NCI-H345 treated with DMSO at 0.1 percent for 48 hours (cell line): Measurements from ENCODE around the gene SEC14L6.
"Not testable (repeated sequence)": the region's sequence is repeated elsewhere in the genome, so short reads cannot be mapped to it uniquely, and the experiment has no call there.

ENCODE experiments used
- DNase-seq: peaks from one replicate; lab custom pipeline; 2025; ENCODE audit not compliant: unreplicated experiment; lab: John Stamatoyannopoulos, UW

SEC14L6 gene

GRCh38 chr22:30567277-30567676 lies 20.7 kb upstream of the SEC14L6 start:
- not testable (repeated sequence) for DNase-seq

GRCh38 chr22:30566125-30566524 lies 19.6 kb upstream of the SEC14L6 start:
- DNase-seq = no peak

GRCh38 chr22:30565341-30565740 lies 18.8 kb upstream of the SEC14L6 start:
- no peak for DNase-seq

DNA sequence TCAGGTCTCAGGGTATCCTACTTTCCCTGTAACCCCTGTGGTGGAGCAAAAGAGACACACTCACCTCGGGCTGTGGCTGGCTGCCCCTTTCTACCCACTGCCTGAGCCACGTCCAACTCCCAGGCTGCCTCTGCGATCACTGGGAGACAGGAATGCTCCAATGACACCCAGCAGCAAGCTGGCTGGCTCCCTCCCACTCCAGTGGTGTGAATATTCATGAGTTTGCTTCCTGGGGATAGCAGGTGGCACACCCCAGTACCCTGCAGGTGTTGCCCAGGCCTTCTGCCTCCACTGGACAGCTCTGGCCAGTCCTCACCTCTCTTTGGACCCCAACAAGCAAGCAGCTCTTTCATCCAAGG lies 18.2 kb upstream of the SEC14L6 start:
- no peak for DNase-seq

GRCh38 chr22:30564045-30564760 lies 17.7 kb upstream of the SEC14L6 start:
- DNase-seq = no peak

GRCh38 chr22:30562366-30562765 lies 15.8 kb upstream of the SEC14L6 start:
- DNase-seq = no peak

GRCh38 chr22:30561402-30562189 lies 15.1 kb upstream of the SEC14L6 start:
- no peak for DNase-seq

- not testable (repeated sequence) for DNase-seq
Observed at GRCh38 chr22:30560643-30561202, 14.2 kb upstream of the SEC14L6 start.

DNA sequence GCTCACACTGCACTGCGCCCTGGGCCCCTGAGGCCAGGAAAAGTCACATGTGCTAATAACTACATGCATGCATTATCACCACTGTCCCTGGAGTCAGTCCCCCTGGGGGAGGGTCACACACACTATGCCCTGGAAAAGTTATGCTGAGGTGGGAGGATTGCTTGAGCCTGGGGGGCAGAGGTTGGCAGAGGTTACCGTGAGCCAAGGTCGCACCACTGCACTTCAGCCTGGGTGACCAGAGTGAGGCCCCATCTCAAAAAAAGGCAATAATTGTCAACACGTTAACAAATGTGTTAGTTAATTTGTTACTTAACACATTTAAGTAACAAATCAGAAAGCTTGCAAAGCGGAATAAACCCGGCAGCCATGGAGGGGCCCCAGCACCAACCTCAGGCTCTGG lies 13.3 kb upstream of the SEC14L6 start:
- DNase-seq = no peak

GRCh38 chr22:30557243-30557642 lies 10.7 kb upstream of the SEC14L6 start:
- no peak for DNase-seq

GRCh38 chr22:30556388-30556787 lies 9.8 kb upstream of the SEC14L6 start:
- no peak for DNase-seq

DNA sequence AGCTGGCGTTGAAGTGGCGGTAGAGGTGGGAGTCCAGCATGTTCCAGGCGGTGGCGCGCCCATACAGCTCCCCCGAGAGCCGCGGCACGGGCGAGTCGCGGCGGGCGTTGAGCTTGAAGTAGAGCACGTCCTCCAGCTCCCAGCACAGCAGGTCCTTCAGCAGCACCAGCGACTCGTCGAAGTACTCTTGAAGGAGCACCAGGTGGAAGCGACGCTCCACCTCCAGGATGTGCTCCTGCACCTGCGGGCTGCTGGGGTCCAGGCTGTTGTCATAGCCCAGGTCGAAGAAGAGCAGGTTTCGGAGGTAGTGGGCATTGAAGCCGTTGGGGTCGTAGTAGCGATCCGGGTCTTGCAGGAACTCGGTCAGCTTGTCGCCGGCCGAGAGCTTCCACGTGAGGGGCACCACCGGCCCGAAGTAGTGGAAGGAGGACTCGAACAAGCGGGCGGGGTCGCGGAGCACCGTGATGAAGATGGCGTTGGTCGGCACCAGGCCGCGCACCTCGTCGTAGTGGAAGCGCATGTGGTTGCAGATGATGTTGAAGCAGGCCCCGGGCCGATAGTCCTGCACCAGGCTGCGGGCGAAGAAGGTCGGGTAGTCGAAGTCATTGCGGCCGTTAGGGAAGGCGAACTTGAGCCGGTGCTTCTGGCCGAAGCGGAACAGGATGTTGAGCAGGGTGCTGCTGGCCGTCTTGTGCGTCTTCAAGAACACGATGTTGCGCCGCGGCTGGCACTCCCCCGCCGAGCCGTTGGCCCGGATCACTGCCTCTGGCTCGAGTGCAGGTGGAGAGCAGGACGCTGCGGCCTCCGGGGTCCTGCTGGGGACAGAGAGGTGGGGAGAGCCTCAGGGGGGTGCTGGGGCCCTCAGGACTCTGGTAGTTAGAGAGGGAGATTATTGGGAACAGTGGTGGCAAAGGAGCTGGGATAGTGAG lies 9.0 kb upstream of the SEC14L6 start:
- no peak for DNase-seq

DNA sequence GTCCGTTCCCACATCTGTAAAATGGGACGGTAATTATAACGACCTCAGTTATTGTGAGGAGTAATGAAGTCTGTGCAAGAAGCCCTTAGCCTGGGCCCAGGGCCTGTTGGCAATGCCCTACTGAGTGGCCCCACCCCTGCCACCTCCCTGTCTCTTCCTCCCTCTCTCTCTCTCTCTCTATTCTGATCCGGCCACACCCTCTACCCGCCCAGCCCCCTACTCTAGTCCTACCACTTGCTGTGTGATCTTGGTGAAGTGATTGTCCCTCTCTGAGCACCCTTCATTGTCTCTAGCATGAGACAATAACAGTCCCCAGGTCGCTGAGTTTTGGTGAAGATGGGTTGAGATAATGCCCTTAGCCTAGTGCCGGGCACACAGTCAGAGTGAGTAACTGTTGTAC lies 7.4 kb upstream of the SEC14L6 start:
- no peak for DNase-seq

GRCh38 chr22:30552719-30553118 lies 6.2 kb upstream of the SEC14L6 start:
- no peak for DNase-seq

GRCh38 chr22:30551813-30552212 lies 5.3 kb upstream of the SEC14L6 start:
- DNase-seq = not testable (repeated sequence)

DNA sequence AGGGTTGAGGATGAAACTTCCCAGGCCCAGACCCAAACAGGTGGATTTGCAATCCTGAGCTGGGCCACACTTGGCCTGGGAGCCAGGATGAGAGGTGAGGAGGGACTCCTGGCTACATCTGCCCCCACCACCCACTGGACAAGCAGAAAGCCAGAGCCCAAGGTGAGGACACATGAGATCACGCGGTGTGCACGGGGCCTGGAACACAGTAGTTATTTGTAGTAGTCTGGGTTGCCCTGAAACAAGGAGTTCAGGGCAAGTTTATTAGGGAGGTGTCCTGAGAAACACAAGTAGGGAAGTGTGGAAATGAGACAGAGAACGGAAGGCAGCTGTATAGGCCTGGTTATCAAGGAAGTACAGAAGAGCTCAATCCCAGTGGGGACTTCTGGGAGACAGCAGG lies 647 bp upstream of the SEC14L6 start:
- no peak for DNase-seq

DNA sequence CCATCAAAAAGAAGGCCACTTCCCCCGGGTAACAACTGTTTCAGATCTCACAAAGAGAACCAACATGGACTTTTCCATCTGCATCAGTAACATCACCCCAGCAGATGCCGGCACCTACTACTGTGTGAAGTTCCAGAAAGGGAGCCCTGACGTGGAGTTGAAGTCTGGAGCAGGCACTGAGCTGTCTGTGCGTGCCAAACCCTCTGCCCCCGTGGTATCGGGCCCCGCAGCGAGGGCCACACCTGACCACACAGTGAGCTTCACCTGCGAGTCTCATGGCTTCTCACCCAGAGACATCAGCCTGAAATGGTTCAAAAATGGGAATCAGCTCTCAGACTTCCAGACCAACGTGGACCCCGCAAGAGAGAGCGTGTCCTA lies 3.7 kb downstream of the SEC14L6 start:
- no peak for DNase-seq

GRCh38 chr22:30541961-30542810 lies 4.4 kb downstream of the SEC14L6 start:
- no peak for DNase-seq

DNA sequence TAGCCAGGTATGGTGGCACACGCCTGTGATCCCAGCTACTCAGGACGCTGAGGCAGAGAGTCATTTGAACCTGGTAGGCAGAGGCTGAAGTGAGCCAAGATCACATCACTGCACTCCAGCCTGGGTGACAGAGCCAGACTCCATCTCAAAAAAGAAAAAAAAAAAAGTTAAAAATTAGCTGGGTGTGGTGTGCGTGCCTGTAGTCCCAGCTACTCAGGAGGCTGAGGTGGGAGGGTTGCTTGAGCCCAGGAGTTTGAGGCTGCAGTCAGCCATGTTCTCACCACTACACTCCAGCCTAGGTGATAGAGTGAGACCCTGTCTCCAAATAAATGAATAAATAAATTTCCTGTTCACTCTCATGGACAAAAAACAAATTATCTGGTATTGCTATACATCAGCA lies 5.0 kb downstream of the SEC14L6 start:
- DNase-seq = not testable (repeated sequence)

- no peak for DNase-seq
Observed at GRCh38 chr22:30539368-30539767, 7.2 kb downstream of the SEC14L6 start.
